Mesenchymal stem cell (in vitro differentiated cells and primary cell): Measurements from ENCODE around the gene ABCD3.
A peak's percentile ranks its signal among the peaks of the same experiment; 100 is the strongest.
"Not testable (repeated sequence)": the region's sequence is repeated elsewhere in the genome, so short reads cannot be mapped to it uniquely, and the experiment has no call there.

Experiments
- DNase-seq: peaks from one replicate; pipeline ENCODE4 v3.0.0-alpha.2; 2013
- H2AFZ ChIP-seq: one replicate; pipeline ENCODE4 v1.6.1; 2013; ENCODE audit warnings: low read depth, mild to moderate bottlenecking, control low read depth, inconsistent platforms, low read length, moderate library complexity
- H2AK5ac ChIP-seq: 2 replicates; pipeline ENCODE4 v1.6.1; 2013; ENCODE audit warnings: low read length, moderate library complexity, mild to moderate bottlenecking, inconsistent platforms; ENCODE audit not compliant: severe bottlenecking
- H2BK120ac ChIP-seq: one replicate; pipeline ENCODE4 v1.6.1; 2013; ENCODE audit warnings: low read depth, mild to moderate bottlenecking, inconsistent platforms, low read length, moderate library complexity
- H2BK12ac ChIP-seq, 2 experiments: one replicate each; pipeline ENCODE4 v1.6.1; 2013; ENCODE audit warnings: inconsistent platforms in 2 of 2, low read length in 2 of 2, mild to moderate bottlenecking in 2 of 2, moderate library complexity in 2 of 2, control low read depth in 1 of 2
- H2BK15ac ChIP-seq: one replicate; pipeline ENCODE4 v1.6.1; 2013; ENCODE audit warnings: mild to moderate bottlenecking, low read depth, inconsistent platforms; ENCODE audit not compliant: poor library complexity, severe bottlenecking
- H2BK5ac ChIP-seq: 2 replicates; pipeline ENCODE4 v1.6.1; 2013; ENCODE audit warnings: low read depth, mild to moderate bottlenecking, low read length, control low read depth, inconsistent platforms; ENCODE audit not compliant: poor library complexity, severe bottlenecking
- H3K14ac ChIP-seq, 2 experiments: one replicate each; pipeline ENCODE4 v1.6.1; 2013; ENCODE audit warnings: inconsistent platforms in 2 of 2, low read length in 2 of 2, control low read depth in 1 of 2, mild to moderate bottlenecking in 1 of 2, moderate library complexity in 1 of 2
- H3K18ac ChIP-seq, 2 experiments: one replicate each; pipeline ENCODE4 v1.6.1; 2013; ENCODE audit warnings: inconsistent platforms in 2 of 2, low read length in 2 of 2, control low read depth in 1 of 2, low read depth in 1 of 2, mild to moderate bottlenecking in 1 of 2
- H3K23ac ChIP-seq, 2 experiments: one replicate each; pipeline ENCODE4 v1.6.1; 2013; ENCODE audit warnings: inconsistent platforms in 2 of 2, low read length in 2 of 2, mild to moderate bottlenecking in 2 of 2, moderate library complexity in 2 of 2, control low read depth in 1 of 2
- H3K27ac ChIP-seq: 2 replicates; pipeline ENCODE4 v1.5.1; 2013; ENCODE audit warnings: mild to moderate bottlenecking, moderate library complexity, low read length, control low read depth, inconsistent platforms; ENCODE audit not compliant: poor library complexity, severe bottlenecking
- H3K27me3 ChIP-seq, 2 experiments: 2 replicates each; pipeline versions ENCODE4 v1.6.1 to v1.7.0; 2013; ENCODE audit warnings: low read length in 2 of 2, mild to moderate bottlenecking in 2 of 2, moderate library complexity in 2 of 2, control low read depth in 1 of 2, inconsistent platforms in 1 of 2; ENCODE audit not compliant: control insufficient read depth in 1 of 2, insufficient read depth in 1 of 2
- H3K36me3 ChIP-seq, 2 experiments: 2 replicates each; pipeline versions ENCODE4 v1.6.1 to v1.7.0; 2013; ENCODE audit warnings: low read length in 2 of 2, control low read depth in 1 of 2, inconsistent platforms in 1 of 2, low read depth in 1 of 2, mild to moderate bottlenecking in 1 of 2; ENCODE audit not compliant: insufficient read depth in 2 of 2, control insufficient read depth in 1 of 2
- H3K4ac ChIP-seq, 2 experiments: one replicate each; pipeline ENCODE4 v1.6.1; 2013; ENCODE audit warnings: inconsistent platforms in 2 of 2, low read length in 2 of 2, mild to moderate bottlenecking in 2 of 2, moderate library complexity in 2 of 2, control low read depth in 1 of 2, low read depth in 1 of 2
- H3K4me1 ChIP-seq: 2 replicates; pipeline ENCODE4 v1.6.1; 2013; ENCODE audit warnings: low read depth, low read length, control low read depth; ENCODE audit not compliant: control insufficient read depth, insufficient read depth
- H3K4me2 ChIP-seq: 2 replicates; pipeline ENCODE4 v1.6.1; 2013; ENCODE audit warnings: low read length, mild to moderate bottlenecking, inconsistent platforms; ENCODE audit not compliant: poor library complexity, severe bottlenecking
- H3K4me3 ChIP-seq, 2 experiments: 2 replicates each; pipeline versions ENCODE4 v1.5.1 to v1.7.0; 2013; ENCODE audit warnings: low read length in 2 of 2, mild to moderate bottlenecking in 2 of 2, control low read depth in 1 of 2, low read depth in 1 of 2; ENCODE audit not compliant: insufficient read depth in 1 of 2
- H3K79me1 ChIP-seq: replicated peaks from 2 replicates; pipeline ENCODE4 v1.6.1; 2013; ENCODE audit warnings: mild to moderate bottlenecking, control low read depth, low read length, inconsistent platforms; ENCODE audit not compliant: poor library complexity, severe bottlenecking
- H3K9ac ChIP-seq: 2 replicates; pipeline ENCODE4 v1.7.0; 2013; ENCODE audit warnings: mild to moderate bottlenecking, low read length, moderate library complexity
- H3K9me3 ChIP-seq: 2 replicates; pipeline ENCODE4 v1.7.0; 2013; ENCODE audit warnings: mild to moderate bottlenecking, low read length; ENCODE audit not compliant: control insufficient read depth
- H4K8ac ChIP-seq: one replicate; pipeline ENCODE4 v1.6.1; 2013; ENCODE audit warnings: inconsistent platforms, mild to moderate bottlenecking, low read length, moderate library complexity
- H4K91ac ChIP-seq: one replicate; pipeline ENCODE4 v1.6.1; 2013; ENCODE audit warnings: mild to moderate bottlenecking, low read length, inconsistent platforms
- WGBS: methylation state at CpG from one replicate; pipeline ENCODE4 v1.1.7; 2013; ENCODE audit warnings: mixed read lengths; 5-methylcytosine and 5-hydroxymethylcytosine counted together

The ABCD3 gene

DNA sequence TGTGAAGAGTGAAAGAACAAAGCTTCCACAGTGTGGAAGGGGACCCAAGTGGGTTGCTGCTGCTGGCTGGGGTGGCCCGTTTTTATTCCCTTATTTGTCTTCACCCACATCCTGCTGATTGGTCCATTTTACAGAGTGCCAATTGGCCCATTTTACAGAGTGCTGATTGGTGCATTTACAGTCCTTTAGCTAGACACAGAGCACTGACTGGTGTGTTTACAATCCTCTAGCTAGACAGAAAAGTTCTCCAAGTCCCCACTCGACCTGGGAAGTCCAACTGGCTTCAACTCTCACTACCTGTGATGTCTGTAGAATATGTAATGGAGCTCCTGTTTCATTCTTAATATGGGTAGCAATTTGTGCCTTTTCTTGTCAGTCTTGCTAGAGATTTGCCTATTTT lies 39.7 kb upstream of the ABCD3 start:
- H3K4me1 ChIP-seq, H3K23ac ChIP-seq, H2BK120ac ChIP-seq, H2AFZ ChIP-seq, H4K91ac ChIP-seq, DNase-seq, H3K79me1 ChIP-seq, H2BK15ac ChIP-seq, H4K8ac ChIP-seq, H2AK5ac ChIP-seq, H3K4me2 ChIP-seq, H3K9me3 ChIP-seq, H3K4ac ChIP-seq, H3K4me3 ChIP-seq, H3K27ac ChIP-seq, H2BK5ac ChIP-seq, H3K14ac ChIP-seq, H3K36me3 ChIP-seq, H2BK12ac ChIP-seq, H3K18ac ChIP-seq, H3K9ac ChIP-seq: not testable (repeated sequence)
- WGBS: 83% methylated on average over 1 of the region's 2 CpGs
- H3K27me3 ChIP-seq: peaks cover 0 to 24% of the 10 kb centered on the region in 2 experiments

- no peak overlapping the region for H2AFZ ChIP-seq
- H3K4me2 ChIP-seq: no peak overlapping the region
- no peak for DNase-seq
- no peak overlapping the region for H3K14ac ChIP-seq
- H2BK5ac ChIP-seq: no peak overlapping the region
- no peaks in the 10 kb centered on the region for H3K36me3 ChIP-seq
- H2BK15ac ChIP-seq: no peak overlapping the region
- H3K9ac ChIP-seq: no peak overlapping the region
- H3K27me3 ChIP-seq: peaks cover 0 to 21% of the 10 kb centered on the region in 2 experiments
- no peak overlapping the region for H4K8ac ChIP-seq
- H3K23ac ChIP-seq: no peak overlapping the region
- H3K27ac ChIP-seq: no peak overlapping the region
- H3K4ac ChIP-seq: no peak overlapping the region
- no peak overlapping the region for H2BK120ac ChIP-seq
- no peaks in the 10 kb centered on the region for H3K9me3 ChIP-seq
- no peak overlapping the region for H2BK12ac ChIP-seq
- no peak overlapping the region for H3K18ac ChIP-seq
- H3K4me3 ChIP-seq: no peak overlapping the region
- H3K4me1 ChIP-seq: peaks cover 5% of the 10 kb centered on the region
- WGBS: 100% methylated on average over 1 of the region's 3 CpGs
- no peaks in the 10 kb centered on the region for H3K79me1 ChIP-seq
- no peak overlapping the region for H4K91ac ChIP-seq
- no peak overlapping the region for H2AK5ac ChIP-seq
Observed at GRCh38 chr1:94379615-94380014, 38.6 kb upstream of the ABCD3 start.

- Histone ChIP-seq H3K79me1 (no peaks in the 10 kb centered on the region), H2AK5ac (peak overlapping the region; percentile 6), H2AFZ (no peak overlapping the region), H2BK5ac (no peak overlapping the region), H3K4me2 (no peak overlapping the region), H3K23ac (no peak overlapping the region), H3K18ac (no peak overlapping the region), H4K8ac (no peak overlapping the region), H3K27ac (no peak overlapping the region), H3K14ac (no peak overlapping the region), H3K4me3 (no peak overlapping the region), H4K91ac (no peak overlapping the region), H3K4me1 (peaks cover 6% of the 10 kb centered on the region), H3K9me3 (no peaks in the 10 kb centered on the region), H2BK15ac (no peak overlapping the region), H3K36me3 (no peaks in the 10 kb centered on the region), H3K9ac (no peak overlapping the region), H2BK12ac (no peak overlapping the region), H2BK120ac (no peak overlapping the region), H3K27me3 (peaks cover 0 to 24% of the 10 kb centered on the region in 2 experiments), H3K4ac (no peak overlapping the region)
- WGBS: 95% methylated on average over 3 of the region's 3 CpGs
- DNase-seq: no peak
Observed at GRCh38 chr1:94382201-94382600, 36.0 kb upstream of the ABCD3 start.

DNA sequence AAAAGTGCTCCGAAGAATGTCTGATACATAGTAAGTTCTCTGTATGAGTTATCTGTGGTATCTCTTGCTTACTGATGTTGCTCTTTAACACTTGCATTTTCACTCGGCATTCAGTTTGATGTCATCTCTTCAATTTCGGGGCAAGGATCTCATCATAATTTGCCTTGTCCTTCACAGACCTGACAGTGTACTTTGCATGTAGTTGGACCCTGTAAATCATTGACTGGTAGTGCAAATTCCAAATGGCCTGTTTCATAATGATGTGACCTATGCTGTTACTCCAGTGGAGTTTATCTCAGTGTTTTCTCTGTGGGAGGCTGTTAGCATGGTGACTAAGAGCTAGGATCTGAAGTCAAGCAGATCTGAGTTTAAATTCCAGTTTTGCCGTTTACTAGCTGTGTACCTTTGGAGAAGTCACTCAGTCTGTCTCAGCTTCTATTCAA lies 34.2 kb upstream of the ABCD3 start:
- H2AFZ ChIP-seq: no peak overlapping the region
- WGBS: 59% methylated on average over 3 of the region's 4 CpGs

More for the DNA sequence above, 34.2 kb upstream of the ABCD3 start:
- no peak overlapping the region for H3K4ac ChIP-seq
- no peak overlapping the region for H3K18ac ChIP-seq
- no peaks in the 10 kb centered on the region for H3K36me3 ChIP-seq
- H3K79me1 ChIP-seq: no peaks in the 10 kb centered on the region
- H4K8ac ChIP-seq: no peak overlapping the region
- peaks cover 0 to 14% of the 10 kb centered on the region in 2 experiments for H3K27me3 ChIP-seq
- H2AK5ac ChIP-seq: no peak overlapping the region
- H4K91ac ChIP-seq: no peak overlapping the region
- peak overlapping the region; percentile 99 for H3K27ac ChIP-seq
- H2BK12ac ChIP-seq: no peak overlapping the region
- peaks cover 6% of the 10 kb centered on the region for H3K4me1 ChIP-seq
- H3K23ac ChIP-seq: no peak overlapping the region
- H3K4me2 ChIP-seq: peak overlapping the region; percentile 53
- H3K14ac ChIP-seq: no peak overlapping the region
- DNase-seq: peak; percentile 62
- no peaks in the 10 kb centered on the region for H3K9me3 ChIP-seq
- no peak overlapping the region for H2BK120ac ChIP-seq
- H2BK5ac ChIP-seq: no peak overlapping the region
- H3K4me3 ChIP-seq: no peak overlapping the region
- H3K9ac ChIP-seq: no peak overlapping the region
- H2BK15ac ChIP-seq: no peak overlapping the region
